Stimulated activated CD4-positive, alpha-beta T cell treated with anti-CD3 and anti-CD28 coated beads, Interleukin-15, amount 100 ng/mL, for 24 hours (primary cell): Measurements from ENCODE around the gene CCDC14.
"Not testable (repeated sequence)": the region's sequence is repeated elsewhere in the genome, so short reads cannot be mapped to it uniquely, and the experiment has no call there.

Experiments
- DNase-seq: peaks from one replicate; pipeline ENCODE4 v3.0.0-alpha.2; 2020

CCDC14 gene

DNA sequence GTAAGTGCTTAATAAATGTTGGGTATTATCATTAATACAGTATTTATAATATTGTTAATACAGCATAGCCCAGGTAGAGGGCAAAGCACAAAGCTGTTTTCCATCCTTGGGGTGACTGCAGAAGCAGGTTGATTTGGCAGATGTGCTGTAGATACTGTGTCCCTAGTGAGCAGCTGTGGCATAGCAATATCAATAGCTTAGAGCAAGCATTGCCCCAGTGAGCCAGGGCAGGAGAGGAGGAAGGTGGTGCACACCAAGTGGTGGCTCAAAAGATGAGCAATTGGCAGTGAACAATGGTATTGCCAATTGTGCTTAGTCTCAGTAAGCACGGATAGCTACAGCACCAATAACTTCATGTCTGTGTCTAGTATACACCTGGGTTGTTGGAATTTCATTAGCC lies 5.8 kb upstream of the CCDC14 start:
- DNase-seq = not testable (repeated sequence)

DNA sequence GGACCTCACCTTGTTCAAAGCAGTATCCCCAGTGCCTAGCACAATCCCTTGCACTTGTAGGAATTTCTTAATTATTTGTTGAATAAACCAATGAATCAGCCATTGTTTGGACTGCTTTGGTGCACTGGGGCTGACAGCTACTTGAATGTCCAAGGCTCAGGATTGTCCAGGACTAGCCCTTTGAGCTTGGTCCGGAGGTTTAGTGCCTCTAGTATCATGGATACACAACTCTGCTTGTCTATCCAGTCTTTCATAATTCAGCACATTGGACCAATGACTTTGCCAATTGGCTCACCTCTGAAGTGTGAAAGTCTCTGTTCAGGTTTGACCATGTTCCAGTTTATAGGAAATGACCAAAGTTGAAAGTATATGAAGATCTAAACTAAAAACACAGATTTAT lies 3.8 kb upstream of the CCDC14 start:
- DNase-seq = not testable (repeated sequence)

DNA sequence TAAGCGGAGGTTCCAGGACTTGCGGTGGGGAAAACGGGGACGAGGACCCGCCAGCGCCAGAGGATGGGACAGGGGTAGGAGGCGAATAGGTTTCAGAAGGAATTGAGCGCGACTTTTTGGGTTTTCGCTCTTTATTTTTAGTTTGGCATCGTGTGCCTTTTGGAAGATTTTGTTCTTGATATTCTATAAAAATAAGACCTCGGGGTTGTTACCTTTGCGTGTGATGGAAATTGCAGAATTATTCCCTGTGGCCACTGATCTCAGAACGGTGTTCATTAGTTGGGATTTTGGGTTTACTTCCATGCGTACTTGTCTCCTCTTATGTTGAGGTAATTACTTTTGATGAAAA lies 453 bp upstream of the CCDC14 start:
- no peak for DNase-seq

DNA sequence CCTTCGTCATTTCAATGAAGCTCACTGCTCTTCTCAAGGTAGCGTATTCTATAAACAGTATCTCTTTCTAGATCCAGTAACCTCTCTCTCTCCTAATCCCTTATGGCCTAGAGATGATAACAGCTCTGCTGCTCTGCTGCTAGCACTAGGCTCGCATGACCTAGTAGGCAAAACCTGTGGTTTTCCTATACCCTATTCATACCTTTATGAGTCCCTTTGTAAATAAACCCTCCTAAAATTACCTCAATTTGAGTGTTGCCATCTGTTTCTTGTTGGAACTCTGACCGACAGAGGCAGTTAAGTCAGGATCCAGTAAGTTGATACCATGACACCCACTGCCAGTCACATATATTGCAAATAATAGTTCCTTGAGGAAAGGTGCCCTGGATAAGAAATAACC lies 7.3 kb downstream of the CCDC14 start:
- no peak for DNase-seq

DNA sequence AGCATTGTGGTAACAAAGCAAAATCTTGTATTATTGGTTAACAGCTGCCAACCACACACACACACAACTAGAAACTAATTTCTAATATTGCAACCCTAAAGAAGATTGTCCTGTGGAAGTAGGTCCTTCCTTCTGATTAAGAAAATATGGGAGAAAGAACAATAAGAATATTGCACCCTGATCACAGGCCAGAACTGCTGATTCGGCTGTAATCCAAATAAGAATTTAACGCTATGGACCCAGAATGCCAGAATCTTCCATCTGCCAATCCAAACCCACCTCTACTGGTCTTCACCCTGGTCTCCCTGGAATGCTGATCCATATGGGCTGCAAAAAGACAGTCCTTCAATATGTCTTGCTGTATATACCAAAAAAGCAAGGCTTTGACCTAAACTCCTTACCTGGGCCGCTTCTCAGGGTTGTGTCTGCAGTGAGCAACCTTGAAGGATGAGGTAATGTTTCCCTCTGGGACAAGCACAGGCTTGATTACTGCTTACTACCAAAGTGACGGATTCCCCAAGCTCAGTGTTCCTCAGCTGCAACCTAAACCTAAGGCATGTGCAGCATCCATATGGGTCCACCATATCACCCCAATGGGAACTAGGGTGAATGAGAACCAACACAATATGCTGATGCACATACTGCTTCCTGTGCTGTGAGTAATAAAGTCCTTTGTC lies 8.0 kb downstream of the CCDC14 start:
- no peak for DNase-seq

DNA sequence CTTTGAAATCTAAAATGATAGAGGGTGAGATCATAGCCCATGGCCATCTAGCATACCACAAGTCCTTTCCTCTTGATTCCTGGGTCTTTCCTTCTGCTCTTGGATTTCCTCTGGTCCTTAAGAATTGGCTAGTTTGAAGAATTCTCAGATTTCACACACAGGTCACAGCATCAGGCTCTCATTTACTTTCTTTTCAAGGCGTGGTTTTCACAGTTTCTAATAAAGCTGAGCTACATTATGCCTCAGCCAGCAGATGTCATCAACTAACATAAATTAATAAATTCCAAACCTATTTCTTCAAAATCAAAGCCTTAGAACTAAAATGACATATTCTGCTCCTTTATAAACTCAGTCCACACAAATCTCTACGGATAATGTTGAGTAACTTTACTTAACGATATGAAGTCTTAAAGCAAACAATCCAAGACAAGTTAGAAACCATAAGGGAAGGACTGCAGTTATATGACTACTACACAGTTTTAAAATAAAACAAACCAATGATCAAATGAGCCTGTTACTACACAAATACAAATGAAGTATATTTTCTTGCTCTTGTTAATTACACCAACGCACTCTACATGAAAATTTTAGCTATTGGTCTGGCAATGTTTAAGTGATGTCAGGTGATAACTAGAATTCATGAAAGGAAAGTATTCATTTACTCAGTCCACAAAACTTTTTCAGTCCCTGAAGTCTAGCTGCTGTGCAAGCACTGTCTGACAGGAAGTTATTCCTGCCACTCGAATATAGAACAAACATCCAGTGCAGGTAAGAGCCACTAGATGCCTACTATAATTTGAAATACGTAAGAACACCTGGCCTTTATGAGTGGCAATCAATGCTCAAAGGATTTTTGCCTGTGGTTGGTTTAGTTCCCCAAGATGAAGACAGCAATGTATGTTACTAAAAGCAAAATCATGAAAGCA lies 9.2 kb downstream of the CCDC14 start:
- DNase-seq = no peak

DNA sequence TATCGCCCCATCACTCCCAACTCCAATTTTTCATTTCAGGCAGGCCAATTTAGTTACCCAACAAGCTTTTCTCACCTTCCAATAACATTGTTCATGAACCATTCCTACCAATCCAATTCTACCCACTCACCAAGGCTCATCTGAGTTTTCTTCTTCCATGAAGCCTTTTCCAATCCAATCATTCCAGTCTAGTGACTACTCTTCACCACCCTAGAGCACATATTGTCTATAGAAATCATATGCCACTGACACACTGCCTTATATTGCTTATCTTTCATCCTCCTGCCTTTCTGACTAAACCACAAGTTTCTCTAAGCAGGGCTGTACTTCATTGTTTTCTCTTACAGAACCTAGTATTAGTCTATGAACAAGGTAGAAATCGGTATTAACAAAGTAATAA lies 11.4 kb downstream of the CCDC14 start:
- DNase-seq = no peak

DNA sequence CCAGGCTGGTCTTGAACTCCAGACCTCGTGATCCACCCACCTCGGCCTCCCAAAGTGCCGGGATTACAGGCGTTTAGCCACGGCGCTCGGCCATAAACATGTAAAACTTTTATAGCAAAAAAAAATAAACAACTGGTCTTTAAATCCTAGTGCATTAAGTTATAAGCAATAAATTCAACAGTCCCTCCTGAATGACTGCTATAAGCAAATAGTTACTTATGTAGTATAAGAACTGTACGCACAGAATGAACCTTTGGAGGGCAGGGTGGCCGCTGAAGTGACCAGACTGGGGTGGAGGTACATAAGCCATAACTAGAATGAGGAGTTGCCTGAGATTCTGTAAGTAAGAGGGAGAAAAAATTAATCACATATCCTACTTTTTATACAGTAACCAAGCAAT lies 12.6 kb downstream of the CCDC14 start:
- DNase-seq = no peak

DNA sequence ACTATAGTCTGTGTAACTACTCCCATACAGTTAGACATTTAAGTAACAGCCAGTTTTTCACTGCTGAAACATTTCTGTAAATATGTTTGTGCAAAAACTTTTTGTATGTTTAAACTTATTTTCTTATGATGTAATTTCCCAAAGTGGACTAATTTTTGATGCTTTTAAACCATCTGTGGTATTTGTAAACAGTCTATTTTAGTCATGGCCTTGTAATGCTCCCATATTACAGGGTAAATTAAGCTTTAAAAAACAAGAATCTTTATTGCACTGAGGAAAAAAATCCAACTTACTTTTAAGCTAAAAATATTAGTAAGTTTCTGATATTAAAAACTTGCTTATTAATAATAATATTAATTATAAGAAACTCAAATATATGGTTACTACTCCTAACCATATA lies 13.5 kb downstream of the CCDC14 start:
- no peak for DNase-seq

DNA sequence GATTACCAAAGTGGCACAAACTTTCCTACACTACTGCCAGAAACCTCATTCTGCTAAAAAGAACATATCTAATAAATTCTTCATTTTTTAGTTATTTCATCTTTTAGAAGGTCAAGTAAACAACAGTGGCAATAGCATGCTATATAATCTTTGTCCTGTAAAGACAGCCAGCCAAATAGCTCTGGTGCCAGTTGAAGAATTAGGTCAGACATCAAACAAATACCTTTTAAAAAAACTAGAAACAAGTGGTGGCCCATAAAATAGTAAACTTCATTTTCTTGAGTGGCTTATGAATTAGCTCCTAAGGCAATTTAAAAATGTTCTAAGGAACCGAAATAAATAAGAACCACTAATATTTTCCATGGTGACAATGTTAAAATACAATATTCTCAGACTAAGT lies 19.5 kb downstream of the CCDC14 start:
- DNase-seq = no peak

DNA sequence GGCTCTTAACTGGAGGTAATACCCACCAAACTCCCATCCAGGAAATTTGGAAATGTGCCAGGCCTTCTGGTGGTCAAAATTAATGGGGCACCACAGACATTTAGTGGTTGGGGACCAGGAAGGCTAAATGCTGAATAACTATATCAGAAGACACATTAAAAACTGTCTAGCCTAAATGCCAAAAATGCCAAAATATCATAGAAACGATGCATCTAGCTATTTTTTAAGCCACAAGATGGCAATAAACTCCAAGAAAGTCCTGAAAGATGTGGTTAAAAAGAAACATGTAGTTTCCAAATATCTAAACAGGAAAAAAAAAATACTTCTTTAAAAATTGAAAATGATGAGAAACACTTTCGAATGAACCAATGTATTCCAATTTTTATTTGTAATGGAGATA lies 19.9 kb downstream of the CCDC14 start:
- DNase-seq = no peak

DNA sequence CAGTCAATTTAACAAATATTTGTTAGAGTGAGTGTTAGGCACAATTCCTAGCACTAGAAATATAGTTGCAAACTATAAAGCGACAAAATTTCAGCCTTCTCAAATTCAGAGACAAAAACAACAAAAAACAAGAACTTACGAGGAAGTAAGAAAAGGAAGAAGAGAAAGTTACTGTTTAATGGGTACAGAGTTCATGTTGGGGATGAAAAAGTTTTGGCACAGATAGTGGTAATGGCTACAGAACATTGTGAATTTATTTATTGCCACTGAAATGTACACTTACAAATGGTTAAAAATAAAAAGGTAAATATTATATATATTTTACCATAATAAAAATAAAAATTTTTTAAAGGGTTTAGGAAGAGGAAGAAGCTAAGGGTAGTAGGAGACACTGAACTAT lies 21.3 kb downstream of the CCDC14 start:
- no peak for DNase-seq

DNA sequence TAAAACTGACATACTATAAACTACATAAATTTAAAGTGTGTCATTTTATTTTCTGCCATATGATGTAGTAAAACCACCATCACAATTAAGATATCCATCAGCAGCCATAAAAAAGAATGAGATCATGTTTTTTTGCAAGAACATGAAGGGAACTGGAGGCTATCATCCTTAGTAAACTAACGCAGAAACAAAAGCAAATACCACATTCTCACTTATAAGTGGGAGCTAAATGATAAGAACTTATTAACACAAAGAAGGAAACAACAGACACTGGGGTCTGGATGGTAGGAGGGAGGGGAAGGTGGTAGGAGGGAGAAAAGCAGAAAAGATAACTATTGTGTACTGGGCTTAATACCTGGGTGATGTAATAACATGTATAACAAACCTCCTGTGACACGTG lies 24.6 kb downstream of the CCDC14 start:
- DNase-seq = no peak

DNA sequence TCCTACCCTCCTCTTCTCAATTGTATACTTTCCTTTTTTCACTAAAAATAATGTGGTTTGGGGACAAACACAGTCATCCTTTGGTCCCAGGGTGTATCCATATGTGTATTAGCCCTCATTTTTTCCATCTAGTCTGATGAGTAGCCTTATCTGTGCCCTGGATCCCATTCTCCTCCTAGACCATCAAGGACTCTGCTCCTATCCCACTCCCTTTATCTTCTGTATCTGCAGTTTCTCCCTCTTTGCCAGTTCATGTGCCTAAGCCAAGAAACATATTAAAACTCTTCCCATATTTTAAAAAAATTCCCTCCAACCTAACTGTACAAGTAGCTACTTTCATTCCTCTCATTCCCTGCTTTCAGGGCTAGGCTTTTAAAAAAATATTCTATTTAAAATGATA lies 25.2 kb downstream of the CCDC14 start:
- no peak for DNase-seq

DNA sequence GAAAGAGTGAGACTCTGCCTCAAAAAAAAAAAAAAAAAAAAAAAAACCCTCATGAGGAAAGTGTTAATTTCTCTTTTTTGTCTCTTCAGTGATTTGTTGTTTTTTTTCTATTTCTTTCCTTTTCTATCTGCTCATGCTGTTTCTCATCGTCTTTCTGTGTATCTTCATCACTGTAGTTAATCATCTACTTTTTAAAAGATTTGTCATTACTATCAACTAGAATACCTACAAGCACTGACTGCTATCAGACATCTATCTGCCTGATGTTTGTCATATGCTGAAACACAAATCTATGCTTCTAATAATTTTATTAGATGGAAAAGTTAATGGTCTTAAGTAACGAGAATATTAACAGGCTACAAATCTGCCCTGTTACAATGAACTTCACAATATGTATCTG lies 26.8 kb downstream of the CCDC14 start:
- DNase-seq = no peak

DNA sequence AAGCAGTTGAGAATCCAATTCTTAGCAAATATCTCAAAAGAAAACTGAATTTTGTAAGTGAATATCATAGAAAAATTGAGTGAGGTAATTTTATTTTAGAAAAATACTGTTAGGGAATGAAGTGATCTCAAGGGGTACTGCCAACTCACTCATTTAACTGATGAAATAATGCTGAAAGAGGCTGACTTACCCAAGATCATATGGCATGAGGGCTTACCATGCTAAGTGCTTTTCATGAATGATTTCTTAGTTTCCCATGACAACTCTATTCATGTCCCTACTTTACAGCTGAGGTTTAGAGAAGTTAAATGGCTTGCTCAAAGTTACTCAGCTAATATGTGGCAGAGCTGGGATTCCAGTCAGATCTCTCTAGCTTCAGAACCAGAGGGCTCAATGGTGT lies 30.6 kb downstream of the CCDC14 start:
- DNase-seq = no peak

DNA sequence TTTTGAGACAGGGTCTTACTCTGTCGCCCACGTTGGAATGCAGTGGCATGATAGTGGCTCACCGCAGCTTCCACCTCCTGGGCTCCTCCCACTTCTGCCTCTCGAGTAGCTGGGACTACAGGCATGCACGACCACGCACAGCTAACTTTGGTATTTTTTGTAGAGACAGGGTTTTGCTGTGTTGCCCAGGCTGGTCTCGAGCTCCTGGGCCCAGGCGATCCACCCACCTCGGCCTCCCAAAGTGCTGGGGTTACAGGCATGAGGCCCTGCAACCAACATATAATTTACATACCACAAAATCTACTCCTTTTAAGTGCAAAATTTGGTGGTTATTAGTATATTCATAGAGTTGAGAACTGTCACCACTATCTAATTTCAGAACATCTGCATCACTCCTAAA lies 31.7 kb downstream of the CCDC14 start:
- no peak for DNase-seq

DNA sequence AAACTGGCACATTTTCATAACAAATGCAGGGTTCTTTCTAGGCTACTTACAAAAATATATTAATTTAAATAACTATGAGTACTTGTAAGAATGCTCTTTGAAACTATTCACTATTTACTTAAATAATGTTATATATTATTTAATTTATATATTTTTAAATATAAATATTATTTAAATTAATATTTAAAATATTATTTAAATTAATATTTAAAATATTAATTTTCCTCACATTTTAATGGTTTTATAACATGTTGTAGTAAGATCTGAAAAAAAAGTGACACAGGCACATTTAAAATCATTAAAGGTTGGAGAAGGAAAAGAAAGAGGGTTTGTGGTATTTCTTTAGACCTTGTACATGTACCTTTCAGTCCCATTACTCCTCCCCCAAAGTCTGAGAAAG lies 34.6 kb downstream of the CCDC14 start:
- DNase-seq = no peak

DNA sequence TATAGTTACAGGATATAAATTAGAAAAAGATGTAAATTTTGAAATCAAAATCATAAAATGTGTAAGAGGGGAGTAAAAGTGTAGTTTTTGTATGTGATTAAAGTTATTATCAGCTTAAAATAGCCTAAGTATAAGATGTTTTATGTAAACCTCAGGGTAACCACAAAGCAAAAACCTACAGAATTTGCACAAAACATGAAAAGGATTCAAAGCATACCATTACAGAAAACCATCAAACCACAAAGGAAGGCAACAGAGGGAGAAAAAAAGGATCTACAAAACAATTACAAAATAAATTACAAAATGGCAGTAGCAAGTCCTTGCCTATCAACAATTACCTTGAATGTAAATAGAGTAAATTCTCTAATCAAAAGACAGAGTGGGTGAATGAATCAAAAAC lies 40.2 kb downstream of the CCDC14 start:
- DNase-seq = no peak

DNA sequence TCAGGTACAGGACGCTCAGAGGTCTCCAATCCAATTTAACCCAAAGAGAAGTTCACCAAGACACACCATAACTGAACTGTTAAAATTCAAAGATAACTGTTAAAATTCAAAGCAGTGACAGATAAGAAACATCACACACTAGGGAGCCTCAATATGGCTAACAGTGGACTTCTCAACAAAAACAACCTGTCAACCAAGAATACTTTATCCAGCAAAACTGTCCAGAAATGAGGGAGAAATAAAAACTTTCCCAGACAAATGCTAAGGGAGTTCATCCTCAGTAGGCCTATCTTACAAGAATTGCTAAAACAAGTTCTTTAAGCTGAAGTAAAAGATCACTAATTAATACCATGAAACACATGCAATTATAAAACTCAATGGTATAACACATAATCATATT lies 40.6 kb downstream of the CCDC14 start:
- DNase-seq = no peak

DNA sequence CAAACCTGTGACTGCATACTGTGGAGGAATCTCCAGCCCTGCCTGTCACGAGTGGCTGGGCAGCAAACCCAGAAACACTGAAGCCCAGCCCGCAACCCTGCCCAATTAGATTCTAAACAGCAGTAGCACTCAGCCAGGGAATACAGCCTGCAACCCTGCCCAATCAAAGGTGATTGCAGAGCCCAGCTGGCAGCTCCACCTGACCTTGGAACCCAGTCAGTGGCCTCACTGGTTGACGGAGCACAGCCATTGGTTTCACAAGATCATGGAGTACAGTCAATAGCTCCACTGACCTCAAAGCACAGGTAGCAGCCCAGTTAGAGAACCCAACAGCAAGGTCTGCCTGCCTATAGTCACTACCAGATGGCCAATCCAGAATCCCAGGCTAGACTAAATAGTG lies 41.7 kb downstream of the CCDC14 start:
- no peak for DNase-seq

DNA sequence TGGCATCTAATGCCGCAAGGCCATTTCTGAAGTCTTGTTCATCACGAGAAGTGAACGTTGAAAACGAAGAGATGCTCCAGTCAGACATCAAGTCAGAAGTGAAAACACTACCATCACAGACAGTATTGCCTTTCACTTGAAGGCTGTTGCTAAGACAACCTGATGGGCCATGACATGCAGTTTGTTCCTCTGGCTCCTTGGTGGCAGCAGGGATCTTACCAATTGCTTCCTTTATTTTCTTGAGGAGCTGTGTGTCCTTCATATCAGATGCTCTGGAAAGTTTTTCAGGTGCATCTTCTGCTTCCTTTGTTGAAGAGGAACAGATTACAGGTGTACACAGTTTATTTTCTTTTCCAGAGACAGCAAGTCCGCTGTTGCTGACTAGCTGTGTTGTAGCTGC lies 46.2 kb downstream of the CCDC14 start:
- DNase-seq = no peak

DNA sequence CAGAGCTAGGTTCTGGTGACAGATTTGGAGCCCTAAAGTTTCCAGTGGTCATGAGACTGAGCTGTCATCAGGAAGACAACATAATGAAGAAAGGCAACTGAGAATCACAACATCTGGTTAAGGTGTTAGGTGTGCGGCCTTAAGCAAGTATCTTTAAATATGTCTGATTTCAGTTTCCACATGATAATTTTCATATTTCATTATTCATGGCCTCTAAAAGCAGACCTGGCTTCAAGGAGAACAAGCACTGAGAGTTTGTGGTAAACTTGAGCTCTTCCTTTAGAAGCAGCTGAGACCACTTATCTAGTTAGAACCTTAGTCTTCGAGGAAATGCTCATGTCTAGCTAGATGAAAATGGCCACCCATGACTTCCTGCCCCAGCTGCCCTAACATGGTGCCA lies 51.2 kb downstream of the CCDC14 start:
- no peak for DNase-seq

DNA sequence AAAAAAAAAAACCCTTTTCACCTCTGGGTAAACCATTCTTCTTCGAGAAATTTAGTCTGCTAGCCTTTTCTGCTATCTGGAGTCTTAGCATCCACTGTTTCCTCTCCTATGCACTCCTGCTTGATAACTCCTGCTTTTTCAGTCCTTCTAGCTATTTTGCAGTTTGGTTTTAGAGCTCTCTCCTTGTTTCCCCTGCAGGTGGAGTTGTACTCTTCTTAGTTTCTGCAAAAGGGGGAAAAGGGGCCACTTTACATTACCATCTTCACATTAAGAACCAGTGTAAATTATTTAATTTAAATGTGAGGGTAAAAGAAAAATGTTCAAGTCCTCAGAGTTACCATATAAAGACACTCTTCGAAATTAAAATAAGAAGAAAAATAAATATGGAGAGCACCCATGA lies 53.3 kb downstream of the CCDC14 start:
- DNase-seq = no peak
